ENCODE data around the gene TENM4. TPM values are rescaled to one million over a fixed set of nuclear protein-coding genes. Genes with fewer than 3 reads are reported as not detected.

The TENM4 gene
- total RNA-seq, 1 experiment from 2014 or later, result 9.9 TPM

DNA sequence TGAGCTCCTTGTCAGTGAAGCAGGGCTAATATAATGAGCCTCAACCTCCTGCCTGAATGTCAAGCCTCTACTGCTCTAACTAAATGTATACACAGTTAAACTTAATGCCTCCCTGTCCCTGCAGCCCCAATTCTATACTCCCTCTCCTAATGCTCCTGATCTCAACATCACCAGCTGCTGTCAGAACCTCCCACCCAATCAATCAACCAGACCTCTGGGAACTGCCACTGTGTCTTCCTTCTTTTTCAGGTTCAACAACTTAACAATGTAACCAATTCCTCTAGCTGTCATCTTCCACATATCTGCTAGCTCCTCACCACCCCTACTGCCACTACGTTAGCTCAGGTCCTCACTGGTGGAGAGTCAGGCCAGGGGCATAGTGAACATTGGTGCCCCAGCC, 526.3 kb downstream of the TENM4 start:
- no peaks in the 10 kb centered on the region for H3K36me3 Mint-ChIP-seq (ENCODE audit: insufficient read depth, unreplicated experiment)
- intact Hi-C loops (cut with micrococcal nuclease), result no loop called here
- TF ChIP-seq, protein P1, sequence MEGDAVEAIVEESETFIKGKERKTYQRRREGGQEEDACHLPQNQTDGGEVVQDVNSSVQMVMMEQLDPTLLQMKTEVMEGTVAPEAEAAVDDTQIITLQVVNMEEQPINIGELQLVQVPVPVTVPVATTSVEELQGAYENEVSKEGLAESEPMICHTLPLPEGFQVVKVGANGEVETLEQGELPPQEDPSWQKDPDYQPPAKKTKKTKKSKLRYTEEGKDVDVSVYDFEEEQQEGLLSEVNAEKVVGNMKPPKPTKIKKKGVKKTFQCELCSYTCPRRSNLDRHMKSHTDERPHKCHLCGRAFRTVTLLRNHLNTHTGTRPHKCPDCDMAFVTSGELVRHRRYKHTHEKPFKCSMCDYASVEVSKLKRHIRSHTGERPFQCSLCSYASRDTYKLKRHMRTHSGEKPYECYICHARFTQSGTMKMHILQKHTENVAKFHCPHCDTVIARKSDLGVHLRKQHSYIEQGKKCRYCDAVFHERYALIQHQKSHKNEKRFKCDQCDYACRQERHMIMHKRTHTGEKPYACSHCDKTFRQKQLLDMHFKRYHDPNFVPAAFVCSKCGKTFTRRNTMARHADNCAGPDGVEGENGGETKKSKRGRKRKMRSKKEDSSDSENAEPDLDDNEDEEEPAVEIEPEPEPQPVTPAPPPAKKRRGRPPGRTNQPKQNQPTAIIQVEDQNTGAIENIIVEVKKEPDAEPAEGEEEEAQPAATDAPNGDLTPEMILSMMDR (IDR thresholded peaks at IDR 0.05; ENCODE audit: unreplicated experiment), result no peak

DNA sequence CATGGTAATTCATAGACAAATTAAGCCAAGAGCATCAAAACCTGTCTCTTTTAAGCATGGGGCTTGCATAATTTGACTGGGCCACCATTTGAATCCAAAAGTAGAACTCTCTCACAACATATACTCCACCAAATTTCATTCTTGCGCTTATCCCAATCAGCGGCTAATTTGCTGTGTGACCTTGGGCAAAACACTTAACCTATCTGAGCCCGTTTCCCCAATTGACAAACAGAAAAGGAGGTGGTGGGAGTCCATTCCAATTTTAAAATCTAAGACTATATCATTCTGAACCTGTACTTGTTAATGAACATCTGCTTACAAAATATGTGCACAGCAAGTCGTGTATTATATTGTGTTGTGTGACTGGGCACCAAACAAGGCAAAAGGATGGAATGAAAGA, 528.1 kb downstream of the TENM4 start:
- CTCF ChIA-PET, result interaction anchor here (1.5 kb wide), 1 partner anchor 267 kb away, joined by 9 read pairs; no protein-coding TSS in a partner anchor
- BruUV-seq (replicated peaks), result no TSS peak
- Mint-ChIP-seq H3K4me1 (ENCODE audit: insufficient read depth, unreplicated experiment) (no peaks in the 10 kb centered on the region), H3K27me3 (ENCODE audit: insufficient read depth, unreplicated experiment) (no peaks in the 10 kb centered on the region), H3K9me3 (ENCODE audit: unreplicated experiment) (no peaks in the 10 kb centered on the region), H3K27ac (ENCODE audit: low read depth, unreplicated experiment) (no peak overlapping the region), H3K36me3 (ENCODE audit: insufficient read depth, unreplicated experiment) (no peaks in the 10 kb centered on the region), H3K4me3 (ENCODE audit: unreplicated experiment) (no peak overlapping the region)
- POLR2A ChIA-PET, result no interaction called here
- TF ChIP-seq, protein P1 (IDR thresholded peaks at IDR 0.05; ENCODE audit: unreplicated experiment), result no peak
- no peak for DNase-seq (ENCODE audit: unreplicated experiment)
- intact Hi-C loops (cut with micrococcal nuclease), result no loop called here

More for the DNA sequence above, 526.3 kb downstream of the TENM4 start:
- POLR2A ChIA-PET, result no interaction called here
- no peak overlapping the region for H3K27ac Mint-ChIP-seq (ENCODE audit: low read depth, unreplicated experiment)
- H3K4me3 Mint-ChIP-seq (ENCODE audit: unreplicated experiment), result no peak overlapping the region
- no peak for DNase-seq (ENCODE audit: unreplicated experiment)
- no TSS peak for BruUV-seq (replicated peaks)
- no peaks in the 10 kb centered on the region for H3K9me3 Mint-ChIP-seq (ENCODE audit: unreplicated experiment)
- CTCF ChIA-PET, result interaction anchor here (0.6 to 1.5 kb wide), 4 partner anchors 18 to 270 kb away, joined by 3 to 4 read pairs (median 3); no protein-coding TSS in a partner anchor
- H3K27me3 Mint-ChIP-seq (ENCODE audit: insufficient read depth, unreplicated experiment), result no peaks in the 10 kb centered on the region
- no peaks in the 10 kb centered on the region for H3K4me1 Mint-ChIP-seq (ENCODE audit: insufficient read depth, unreplicated experiment)

DNA sequence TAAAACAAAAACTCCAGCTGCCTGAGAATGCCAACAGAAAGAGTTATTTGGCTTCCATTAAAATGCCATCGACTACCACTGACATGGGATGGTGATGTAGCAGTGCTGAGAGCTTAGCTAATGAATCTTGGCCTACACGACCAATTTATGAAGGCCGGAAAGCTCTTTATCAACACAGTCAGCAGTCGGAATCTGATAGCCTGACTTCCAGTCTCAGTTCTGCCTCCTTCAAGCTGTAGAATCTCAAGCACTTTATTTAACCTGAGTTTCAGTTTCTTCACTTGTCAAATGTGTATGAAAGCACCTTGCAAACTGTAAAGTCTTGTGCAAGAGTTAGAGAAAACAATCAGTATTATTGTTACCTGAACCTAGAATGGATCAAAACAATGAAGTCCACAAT, 530.5 kb downstream of the TENM4 start:
- ChIA-PET POLR2A (no interaction called here), CTCF (interaction anchor here (1.7 kb wide), 1 partner anchor 54 kb away, joined by 5 read pairs; no protein-coding TSS in a partner anchor)
- TF ChIP-seq, protein P1 (IDR thresholded peaks at IDR 0.05; ENCODE audit: unreplicated experiment), result no peak
- no peaks in the 10 kb centered on the region for H3K4me1 Mint-ChIP-seq (ENCODE audit: insufficient read depth, unreplicated experiment)
- no peaks in the 10 kb centered on the region for H3K27me3 Mint-ChIP-seq (ENCODE audit: insufficient read depth, unreplicated experiment)
- no peaks in the 10 kb centered on the region for H3K9me3 Mint-ChIP-seq (ENCODE audit: unreplicated experiment)
- H3K36me3 Mint-ChIP-seq (ENCODE audit: insufficient read depth, unreplicated experiment), result no peaks in the 10 kb centered on the region
- BruUV-seq (replicated peaks), result no TSS peak
- H3K4me3 Mint-ChIP-seq (ENCODE audit: unreplicated experiment), result no peak overlapping the region
- intact Hi-C loops (cut with micrococcal nuclease), result no loop called here
- no peak overlapping the region for H3K27ac Mint-ChIP-seq (ENCODE audit: low read depth, unreplicated experiment)
- no peak for DNase-seq (ENCODE audit: unreplicated experiment)

DNA sequence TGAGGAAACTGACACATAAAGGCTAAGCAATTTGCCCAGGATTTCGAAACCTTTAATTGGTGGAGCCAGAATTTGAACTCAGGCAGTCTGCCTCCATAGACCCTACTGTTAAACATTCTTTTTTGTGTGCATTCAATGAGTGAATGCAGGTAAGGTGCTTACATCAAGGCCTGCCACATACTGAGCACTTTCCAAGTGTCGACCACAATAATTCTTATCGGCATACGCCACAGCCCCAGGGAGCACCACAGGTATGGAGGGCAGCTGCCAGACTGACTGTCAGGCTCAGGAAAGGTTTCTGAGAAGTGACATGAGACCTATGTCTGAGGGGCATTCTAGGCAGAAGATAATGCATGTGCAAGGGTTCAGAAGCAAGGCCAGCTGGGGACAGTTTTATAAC, 531.4 kb downstream of the TENM4 start:
- H3K9me3 Mint-ChIP-seq (ENCODE audit: unreplicated experiment), result no peaks in the 10 kb centered on the region
- ChIA-PET POLR2A (no interaction called here), CTCF (interaction anchor here (1.0 to 1.7 kb wide), 2 partner anchors 10 to 55 kb away, joined by 3 to 5 read pairs; no protein-coding TSS in a partner anchor)
- H3K4me1 Mint-ChIP-seq (ENCODE audit: insufficient read depth, unreplicated experiment), result no peaks in the 10 kb centered on the region
- BruUV-seq (replicated peaks), result no TSS peak
- H3K36me3 Mint-ChIP-seq (ENCODE audit: insufficient read depth, unreplicated experiment), result no peaks in the 10 kb centered on the region
- TF ChIP-seq, protein P1 (IDR thresholded peaks at IDR 0.05; ENCODE audit: unreplicated experiment), result no peak
- no peak overlapping the region for H3K4me3 Mint-ChIP-seq (ENCODE audit: unreplicated experiment)
- intact Hi-C loops (cut with micrococcal nuclease), result no loop called here
- no peaks in the 10 kb centered on the region for H3K27me3 Mint-ChIP-seq (ENCODE audit: insufficient read depth, unreplicated experiment)
- DNase-seq (ENCODE audit: unreplicated experiment), result no peak
- H3K27ac Mint-ChIP-seq (ENCODE audit: low read depth, unreplicated experiment), result no peak overlapping the region

Data from MCF 10A (cell line).